HG03457 (cell line): Measurements from ENCODE around the gene RNF40.
A peak's percentile ranks its signal among the peaks of the same experiment; 100 is the strongest.
"Not testable (repeated sequence)": the region's sequence is repeated elsewhere in the genome, so short reads cannot be mapped to it uniquely, and the experiment has no call there.

Source experiments
- ATAC-seq: cut with Tn5 transposase; IDR thresholded peaks from one replicate; pipeline ENCODE4 v1.9.1; 2021; ENCODE audit warnings: moderate number of reproducible peaks; ENCODE audit not compliant: unreplicated experiment

Gene RNF40

GRCh38 chr16:30813821-30814189 lies 51.7 kb downstream of the RNF40 start:
- peak; percentile 17 for ATAC-seq

- ATAC-seq, result no peak
These were observed 54.6 kb downstream of the RNF40 start for GRCh38 chr16:30816769-30817168.

GRCh38 chr16:30820952-30821421 lies 58.9 kb downstream of the RNF40 start:
- ATAC-seq, result no peak

GRCh38 chr16:30821441-30821840 lies 59.3 kb downstream of the RNF40 start:
- ATAC-seq, result not testable (repeated sequence)

GRCh38 chr16:30821891-30822290 lies 59.8 kb downstream of the RNF40 start:
- ATAC-seq, result no peak
